K562 (cell line): ENCODE data around the gene GTSE1. TPM values are rescaled to one million over a fixed set of nuclear protein-coding genes. Genes with fewer than 3 reads are reported as not detected.

Source experiments
- PHF8 ChIP-seq: fragments of 200-600 bp; sonication (generic); IDR thresholded peaks from 2 replicates; pipeline ENCODE4 v1.6.1; 2012; ENCODE audit warnings: mixed run types, mild to moderate bottlenecking, inconsistent platforms, low read length, moderate library complexity, borderline replicate concordance
- SMARCE1 ChIP-seq: fragments of 450-650 bp; IDR thresholded peaks from 2 replicates; pipeline ENCODE4 v1.7.1; 2016; ENCODE audit warnings: mild to moderate bottlenecking
- polyA plus RNA-seq, 8 experiments: library from polyadenylated mRNA; depleted of rRNA in 4 of 8; stranded (reverse) in 5 of 8; unstranded in 3 of 8; fragments of >200 nt; fragmentation: Nextera tagmentation in 2 of 8; fragmentation: Illumina TruSeq in 1 of 8; extraction: Ambion mirVana in 2 of 8; extraction: Trizol in 1 of 8; gene quantifications; 2 replicates each; pipeline versions ENCODE4 v1.2.1 to v1.2.3, GENCODE V29; 2011 to 2014; ENCODE audit warnings: inconsistent platforms in 1 of 8, missing spikeins in 1 of 8
- total RNA-seq, 7 experiments: library from RNA; depleted of rRNA in 6 of 7; stranded (reverse); fragments of >200 nt in 6 of 7; fragmentation: Illumina TruSeq in 2 of 7; extraction: Trizol in 2 of 7; gene quantifications; 2 replicates each; pipeline versions ENCODE4 v1.2.1 to v1.2.3, GENCODE V29; 2011 to 2021; ENCODE audit warnings: low replicate concordance in 1 of 7
- TF ChIP-seq, protein P1 (sequence below): fragments of 250-450 bp; sonication (Bioruptor Pico); IDR thresholded peaks from 2 replicates; pipeline ENCODE4 v1.5.1; 2021; ENCODE audit warnings: mild to moderate bottlenecking
- TF ChIP-seq, protein P2 (sequence below): fragments of 200-600 bp; sonication (generic); IDR thresholded peaks from one replicate; pipeline ENCODE4 v1.6.1; 2012; ENCODE audit warnings: mild to moderate bottlenecking, low read depth, low read length, inconsistent platforms

GTSE1 gene
- total and polyA plus RNA-seq, 9 of the 15 experiments (the other 6 are each of a cell fraction or from before 2014, with no cell fraction given): 2.5 to 22.5 (median 12.9) TPM

DNA sequence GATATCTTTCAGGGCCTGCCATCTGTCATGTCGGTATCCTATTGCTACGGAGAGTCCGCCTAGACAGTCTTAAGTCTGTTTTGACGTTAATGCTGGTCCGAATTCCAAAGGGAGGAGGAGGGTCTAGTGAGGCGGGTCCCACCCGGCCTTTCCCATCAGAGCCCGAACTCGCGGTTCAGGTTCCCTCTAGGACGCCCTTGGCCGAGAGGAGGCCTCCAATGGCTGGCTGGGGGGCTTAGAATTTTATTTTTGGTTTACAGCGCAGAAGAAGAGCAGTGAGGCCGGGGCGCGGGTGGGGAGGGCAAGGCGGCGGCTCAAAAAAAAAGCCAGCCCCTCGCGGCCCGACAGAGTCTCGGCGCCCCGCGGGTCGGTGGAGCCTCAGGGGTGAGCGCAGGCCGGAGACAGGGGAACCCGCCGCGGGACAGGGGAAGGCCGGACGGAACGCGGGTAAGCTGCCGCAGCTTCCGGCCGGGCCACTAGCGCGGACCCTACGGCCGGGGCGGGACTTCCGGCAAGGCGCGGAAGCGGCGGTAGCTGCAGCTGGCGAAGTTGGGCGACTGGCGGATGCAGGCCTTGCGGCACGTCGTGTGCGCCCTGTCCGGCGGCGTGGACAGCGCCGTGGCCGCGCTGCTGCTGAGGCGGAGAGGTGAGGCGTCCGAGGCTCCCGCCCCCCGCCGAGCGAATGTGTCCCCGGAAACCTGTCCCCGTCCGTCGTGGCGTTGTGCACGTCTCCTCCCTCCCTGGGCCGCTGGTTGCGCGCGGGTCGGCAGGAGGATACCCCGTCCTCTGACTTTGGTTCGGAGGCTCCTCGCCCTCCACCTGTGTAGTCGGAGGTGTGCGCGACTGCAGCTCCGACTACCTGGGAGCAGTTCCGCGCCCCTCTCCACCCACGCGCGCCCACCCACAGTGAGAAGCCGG lies 38.8 kb downstream of the GTSE1 start, which contains the start of gene TRMU (continued):
- TF ChIP-seq PHF8 (peak; percentile 84; the same call in 1 of the 2 replicates), SMARCE1 (no peak)
- TF ChIP-seq, protein P1, sequence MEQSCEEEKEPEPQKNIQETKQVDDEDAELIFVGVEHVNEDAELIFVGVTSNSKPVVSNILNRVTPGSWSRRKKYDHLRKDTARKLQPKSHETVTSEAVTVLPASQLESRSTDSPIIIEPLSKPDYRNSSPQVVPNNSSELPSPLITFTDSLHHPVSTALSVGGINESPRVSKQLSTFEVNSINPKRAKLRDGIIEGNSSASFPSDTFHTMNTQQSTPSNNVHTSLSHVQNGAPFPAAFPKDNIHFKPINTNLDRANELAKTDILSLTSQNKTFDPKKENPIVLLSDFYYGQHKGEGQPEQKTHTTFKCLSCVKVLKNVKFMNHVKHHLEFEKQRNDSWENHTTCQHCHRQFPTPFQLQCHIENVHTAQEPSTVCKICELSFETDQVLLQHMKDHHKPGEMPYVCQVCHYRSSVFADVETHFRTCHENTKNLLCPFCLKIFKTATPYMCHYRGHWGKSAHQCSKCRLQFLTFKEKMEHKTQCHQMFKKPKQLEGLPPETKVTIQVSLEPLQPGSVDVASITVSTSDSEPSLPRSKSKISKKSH (CRISPR knock-in tag): no peak
- TF ChIP-seq, protein P2, sequence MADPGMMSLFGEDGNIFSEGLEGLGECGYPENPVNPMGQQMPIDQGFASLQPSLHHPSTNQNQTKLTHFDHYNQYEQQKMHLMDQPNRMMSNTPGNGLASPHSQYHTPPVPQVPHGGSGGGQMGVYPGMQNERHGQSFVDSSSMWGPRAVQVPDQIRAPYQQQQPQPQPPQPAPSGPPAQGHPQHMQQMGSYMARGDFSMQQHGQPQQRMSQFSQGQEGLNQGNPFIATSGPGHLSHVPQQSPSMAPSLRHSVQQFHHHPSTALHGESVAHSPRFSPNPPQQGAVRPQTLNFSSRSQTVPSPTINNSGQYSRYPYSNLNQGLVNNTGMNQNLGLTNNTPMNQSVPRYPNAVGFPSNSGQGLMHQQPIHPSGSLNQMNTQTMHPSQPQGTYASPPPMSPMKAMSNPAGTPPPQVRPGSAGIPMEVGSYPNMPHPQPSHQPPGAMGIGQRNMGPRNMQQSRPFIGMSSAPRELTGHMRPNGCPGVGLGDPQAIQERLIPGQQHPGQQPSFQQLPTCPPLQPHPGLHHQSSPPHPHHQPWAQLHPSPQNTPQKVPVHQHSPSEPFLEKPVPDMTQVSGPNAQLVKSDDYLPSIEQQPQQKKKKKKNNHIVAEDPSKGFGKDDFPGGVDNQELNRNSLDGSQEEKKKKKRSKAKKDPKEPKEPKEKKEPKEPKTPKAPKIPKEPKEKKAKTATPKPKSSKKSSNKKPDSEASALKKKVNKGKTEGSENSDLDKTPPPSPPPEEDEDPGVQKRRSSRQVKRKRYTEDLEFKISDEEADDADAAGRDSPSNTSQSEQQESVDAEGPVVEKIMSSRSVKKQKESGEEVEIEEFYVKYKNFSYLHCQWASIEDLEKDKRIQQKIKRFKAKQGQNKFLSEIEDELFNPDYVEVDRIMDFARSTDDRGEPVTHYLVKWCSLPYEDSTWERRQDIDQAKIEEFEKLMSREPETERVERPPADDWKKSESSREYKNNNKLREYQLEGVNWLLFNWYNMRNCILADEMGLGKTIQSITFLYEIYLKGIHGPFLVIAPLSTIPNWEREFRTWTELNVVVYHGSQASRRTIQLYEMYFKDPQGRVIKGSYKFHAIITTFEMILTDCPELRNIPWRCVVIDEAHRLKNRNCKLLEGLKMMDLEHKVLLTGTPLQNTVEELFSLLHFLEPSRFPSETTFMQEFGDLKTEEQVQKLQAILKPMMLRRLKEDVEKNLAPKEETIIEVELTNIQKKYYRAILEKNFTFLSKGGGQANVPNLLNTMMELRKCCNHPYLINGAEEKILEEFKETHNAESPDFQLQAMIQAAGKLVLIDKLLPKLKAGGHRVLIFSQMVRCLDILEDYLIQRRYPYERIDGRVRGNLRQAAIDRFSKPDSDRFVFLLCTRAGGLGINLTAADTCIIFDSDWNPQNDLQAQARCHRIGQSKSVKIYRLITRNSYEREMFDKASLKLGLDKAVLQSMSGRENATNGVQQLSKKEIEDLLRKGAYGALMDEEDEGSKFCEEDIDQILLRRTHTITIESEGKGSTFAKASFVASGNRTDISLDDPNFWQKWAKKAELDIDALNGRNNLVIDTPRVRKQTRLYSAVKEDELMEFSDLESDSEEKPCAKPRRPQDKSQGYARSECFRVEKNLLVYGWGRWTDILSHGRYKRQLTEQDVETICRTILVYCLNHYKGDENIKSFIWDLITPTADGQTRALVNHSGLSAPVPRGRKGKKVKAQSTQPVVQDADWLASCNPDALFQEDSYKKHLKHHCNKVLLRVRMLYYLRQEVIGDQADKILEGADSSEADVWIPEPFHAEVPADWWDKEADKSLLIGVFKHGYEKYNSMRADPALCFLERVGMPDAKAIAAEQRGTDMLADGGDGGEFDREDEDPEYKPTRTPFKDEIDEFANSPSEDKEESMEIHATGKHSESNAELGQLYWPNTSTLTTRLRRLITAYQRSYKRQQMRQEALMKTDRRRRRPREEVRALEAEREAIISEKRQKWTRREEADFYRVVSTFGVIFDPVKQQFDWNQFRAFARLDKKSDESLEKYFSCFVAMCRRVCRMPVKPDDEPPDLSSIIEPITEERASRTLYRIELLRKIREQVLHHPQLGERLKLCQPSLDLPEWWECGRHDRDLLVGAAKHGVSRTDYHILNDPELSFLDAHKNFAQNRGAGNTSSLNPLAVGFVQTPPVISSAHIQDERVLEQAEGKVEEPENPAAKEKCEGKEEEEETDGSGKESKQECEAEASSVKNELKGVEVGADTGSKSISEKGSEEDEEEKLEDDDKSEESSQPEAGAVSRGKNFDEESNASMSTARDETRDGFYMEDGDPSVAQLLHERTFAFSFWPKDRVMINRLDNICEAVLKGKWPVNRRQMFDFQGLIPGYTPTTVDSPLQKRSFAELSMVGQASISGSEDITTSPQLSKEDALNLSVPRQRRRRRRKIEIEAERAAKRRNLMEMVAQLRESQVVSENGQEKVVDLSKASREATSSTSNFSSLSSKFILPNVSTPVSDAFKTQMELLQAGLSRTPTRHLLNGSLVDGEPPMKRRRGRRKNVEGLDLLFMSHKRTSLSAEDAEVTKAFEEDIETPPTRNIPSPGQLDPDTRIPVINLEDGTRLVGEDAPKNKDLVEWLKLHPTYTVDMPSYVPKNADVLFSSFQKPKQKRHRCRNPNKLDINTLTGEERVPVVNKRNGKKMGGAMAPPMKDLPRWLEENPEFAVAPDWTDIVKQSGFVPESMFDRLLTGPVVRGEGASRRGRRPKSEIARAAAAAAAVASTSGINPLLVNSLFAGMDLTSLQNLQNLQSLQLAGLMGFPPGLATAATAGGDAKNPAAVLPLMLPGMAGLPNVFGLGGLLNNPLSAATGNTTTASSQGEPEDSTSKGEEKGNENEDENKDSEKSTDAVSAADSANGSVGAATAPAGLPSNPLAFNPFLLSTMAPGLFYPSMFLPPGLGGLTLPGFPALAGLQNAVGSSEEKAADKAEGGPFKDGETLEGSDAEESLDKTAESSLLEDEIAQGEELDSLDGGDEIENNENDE: no peak
